Measurements from ENCODE around the gene HYOU1.
A peak's percentile ranks its signal among the peaks of the same experiment; 100 is the strongest.
"Not testable (repeated sequence)": the region's sequence is repeated elsewhere in the genome, so short reads cannot be mapped to it uniquely, and the experiment has no call there.

HYOU1 gene

DNA sequence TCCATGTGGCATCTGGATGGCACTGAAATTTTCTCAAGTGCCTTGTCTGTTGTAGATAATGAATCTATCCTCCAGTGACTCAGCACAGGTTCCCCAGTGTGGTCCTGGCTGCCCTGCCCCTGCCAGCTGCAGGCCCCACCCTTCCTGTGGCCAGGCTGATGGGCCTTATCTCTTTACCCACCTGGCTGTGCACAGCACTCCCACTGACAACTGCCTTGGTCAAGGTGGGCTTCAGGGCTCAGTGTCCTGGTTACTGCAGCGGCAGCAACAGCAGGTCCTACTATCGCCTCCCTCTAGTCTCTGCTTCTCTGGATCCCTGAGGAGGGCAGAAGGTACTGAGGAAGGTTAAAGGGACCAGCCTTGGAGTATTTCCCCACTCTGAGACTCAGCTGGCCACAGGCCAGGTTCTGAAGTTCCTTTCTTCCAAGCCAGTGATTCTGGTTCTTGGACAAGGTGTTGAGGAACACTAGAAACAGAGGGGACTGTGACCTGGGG is 30.8 kb upstream of the HYOU1 start:
- in situ Hi-C loops (cut with MboI; ENCODE audit: low pct_unique_long_range_greater_than_20kb, low sequenced_read_pairs) = no loop called here
- peak; percentile 71 for DNase-seq

DNA sequence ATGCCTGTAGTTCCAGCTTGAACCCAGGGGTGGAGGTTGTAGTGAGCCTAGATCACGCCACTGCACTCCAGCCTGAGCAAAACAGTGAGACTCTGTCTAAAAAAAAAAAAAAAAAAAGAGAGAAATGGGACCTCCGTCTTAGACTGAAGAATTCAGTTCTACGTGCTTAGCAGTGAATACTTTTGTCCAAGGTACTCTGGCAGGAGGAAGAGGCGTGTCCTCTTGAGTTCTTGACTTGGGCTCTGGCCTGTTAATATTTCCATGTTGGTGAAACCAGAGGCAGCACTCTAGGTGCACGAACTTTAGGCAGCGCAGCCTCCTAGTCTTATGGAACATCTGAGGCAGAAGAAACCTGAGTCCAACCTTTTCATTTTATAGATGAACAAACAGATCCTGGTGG is 30.1 kb upstream of the HYOU1 start:
- in situ Hi-C loops (cut with MboI; ENCODE audit: low pct_unique_long_range_greater_than_20kb, low sequenced_read_pairs) = no loop called here
- no peak for DNase-seq

DNA sequence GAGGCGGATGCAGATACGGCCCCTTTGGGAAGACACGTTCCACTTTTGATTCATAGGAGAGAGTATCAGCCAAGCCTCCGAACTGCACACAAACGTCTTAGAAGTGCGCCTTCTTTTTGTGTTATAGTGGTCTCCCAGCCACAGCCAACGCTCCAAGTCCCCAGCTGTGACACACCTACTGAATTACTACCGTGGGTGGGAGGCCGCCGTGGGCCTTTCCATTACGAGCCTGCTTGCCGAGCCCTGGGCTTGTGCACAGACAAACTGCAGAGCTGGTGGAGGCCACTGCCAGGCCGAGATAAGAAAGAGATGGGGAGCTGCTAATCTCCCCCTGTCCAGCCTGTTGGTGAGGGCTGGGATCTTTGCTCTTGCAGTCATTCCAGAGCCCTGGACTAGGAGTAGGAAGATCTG is 28.4 kb upstream of the HYOU1 start:
- DNase-seq = no peak
- in situ Hi-C loops (cut with MboI; ENCODE audit: low pct_unique_long_range_greater_than_20kb, low sequenced_read_pairs) = no loop called here

DNA sequence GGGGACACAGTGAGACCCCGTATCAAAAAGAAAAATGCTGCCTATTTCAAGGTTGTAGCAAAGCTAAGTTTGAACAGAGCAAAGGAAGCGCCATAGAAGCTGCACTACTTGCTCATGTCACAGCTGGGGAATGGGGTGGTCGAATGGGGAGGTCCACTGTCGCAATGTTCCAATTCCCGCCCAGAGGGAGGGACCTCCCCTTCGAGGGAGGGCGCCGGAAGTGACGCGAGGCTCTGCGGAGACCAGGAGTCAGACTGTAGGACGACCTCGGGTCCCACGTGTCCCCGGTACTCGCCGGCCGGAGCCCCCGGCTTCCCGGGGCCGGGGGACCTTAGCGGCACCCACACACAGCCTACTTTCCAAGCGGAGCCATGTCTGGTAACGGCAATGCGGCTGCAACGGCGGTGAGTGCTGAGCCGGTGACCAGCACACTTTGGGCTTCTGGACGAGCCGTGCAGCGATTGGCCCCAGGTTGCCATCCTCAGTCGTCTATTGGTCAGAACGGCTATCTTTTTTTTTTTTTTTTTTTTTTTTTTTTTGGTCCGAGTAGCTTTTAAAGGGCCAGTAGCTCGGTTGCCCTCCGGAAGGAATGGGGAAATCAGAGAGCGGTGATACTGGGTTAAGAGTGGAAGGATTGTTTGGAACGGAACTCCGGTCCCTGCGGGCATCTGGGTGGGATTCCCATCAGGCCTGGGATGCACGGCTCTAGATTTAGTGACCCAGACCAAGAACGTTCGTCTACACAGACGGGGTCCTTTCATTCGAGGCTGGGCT is 27.8 kb upstream of the HYOU1 start, which contains the start of gene HMBS:
TSS of gene HMBS (plus strand) at position 219 of the 774 bp plus-strand sequence. CDS start at position 372, 153 bp downstream.
- DNase-seq = peak; percentile 99
- in situ Hi-C loops (cut with MboI; ENCODE audit: low pct_unique_long_range_greater_than_20kb, low sequenced_read_pairs) = no loop called here

DNA sequence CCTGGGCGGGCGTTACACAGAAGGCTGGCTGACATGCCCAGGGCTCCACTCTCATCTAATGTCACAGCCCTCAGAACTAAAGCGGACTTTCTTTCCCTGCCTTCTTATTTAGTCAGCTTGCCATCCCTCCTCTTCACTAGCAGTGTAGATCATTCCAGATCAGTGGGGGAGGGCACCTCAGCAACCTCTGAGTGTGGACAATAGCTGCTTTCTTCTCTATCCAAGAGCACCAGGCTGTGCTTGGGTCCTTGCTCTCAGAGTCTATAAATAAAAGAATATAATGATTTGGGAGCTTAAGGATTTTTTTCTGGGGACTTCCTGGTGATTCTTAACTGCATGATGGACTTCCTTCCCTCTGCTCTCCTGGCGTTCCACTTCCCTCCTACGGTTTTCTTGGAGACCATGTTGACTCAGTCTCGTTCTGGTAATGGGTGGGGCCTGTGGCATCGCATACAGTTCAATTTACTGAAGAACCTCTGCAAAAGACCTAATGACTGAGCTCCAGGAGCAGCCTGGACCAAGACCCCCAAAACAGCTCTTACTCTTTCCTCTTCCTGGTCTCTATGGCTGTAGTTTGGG is 24.8 kb upstream of the HYOU1 start:
- no peak for DNase-seq
- in situ Hi-C loops (cut with MboI; ENCODE audit: low pct_unique_long_range_greater_than_20kb, low sequenced_read_pairs) = no loop called here

DNA sequence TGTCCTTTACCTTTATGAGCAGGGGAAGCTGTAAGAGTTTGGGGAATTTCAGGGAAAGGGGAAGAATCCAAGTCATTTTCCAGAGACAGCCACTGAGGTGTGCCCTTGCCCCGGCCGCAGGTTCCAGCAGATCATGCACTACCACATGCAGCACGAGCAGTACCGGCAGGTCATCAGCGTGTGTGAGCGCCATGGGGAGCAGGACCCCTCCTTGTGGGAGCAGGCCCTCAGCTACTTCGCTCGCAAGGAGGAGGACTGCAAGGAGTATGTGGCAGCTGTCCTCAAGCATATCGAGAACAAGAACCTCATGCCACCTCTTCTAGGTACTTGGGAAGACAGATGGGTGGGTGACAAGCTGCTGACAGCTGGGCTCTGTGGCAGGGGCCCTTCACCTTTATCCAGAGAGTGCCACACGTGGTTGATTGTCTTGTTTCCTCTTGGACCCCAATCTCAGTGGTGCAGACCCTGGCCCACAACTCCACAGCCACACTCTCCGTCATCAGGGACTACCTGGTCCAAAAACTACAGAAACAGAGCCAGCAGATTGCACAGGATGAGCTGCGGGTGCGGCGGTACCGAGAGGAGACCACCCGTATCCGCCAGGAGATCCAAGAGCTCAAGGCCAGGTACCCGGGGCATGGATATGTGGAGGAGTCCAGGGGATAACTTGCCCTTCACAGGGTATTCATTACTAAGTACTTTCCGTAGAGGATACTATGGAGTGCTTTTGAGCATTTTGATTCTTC is 21.8 kb upstream of the HYOU1 start:
- in situ Hi-C loops (cut with MboI; ENCODE audit: low pct_unique_long_range_greater_than_20kb, low sequenced_read_pairs) = no loop called here
- DNase-seq = no peak

DNA sequence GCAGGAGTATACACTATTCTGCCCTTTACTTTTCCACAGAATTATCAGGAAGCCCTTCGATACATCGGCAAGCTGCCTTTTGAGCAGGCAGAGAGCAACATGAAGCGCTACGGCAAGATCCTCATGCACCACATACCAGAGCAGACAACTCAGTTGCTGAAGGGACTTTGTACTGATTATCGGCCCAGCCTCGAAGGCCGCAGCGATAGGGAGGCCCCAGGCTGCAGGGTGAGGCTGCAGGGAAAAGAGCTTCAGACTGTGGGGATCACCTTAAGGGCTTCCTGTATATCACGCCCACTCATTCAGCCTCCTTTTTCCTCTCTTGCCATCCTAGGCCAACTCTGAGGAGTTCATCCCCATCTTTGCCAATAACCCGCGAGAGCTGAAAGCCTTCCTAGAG is 20.8 kb upstream of the HYOU1 start:
- in situ Hi-C loops (cut with MboI; ENCODE audit: low pct_unique_long_range_greater_than_20kb, low sequenced_read_pairs) = no loop called here
- no peak for DNase-seq

DNA sequence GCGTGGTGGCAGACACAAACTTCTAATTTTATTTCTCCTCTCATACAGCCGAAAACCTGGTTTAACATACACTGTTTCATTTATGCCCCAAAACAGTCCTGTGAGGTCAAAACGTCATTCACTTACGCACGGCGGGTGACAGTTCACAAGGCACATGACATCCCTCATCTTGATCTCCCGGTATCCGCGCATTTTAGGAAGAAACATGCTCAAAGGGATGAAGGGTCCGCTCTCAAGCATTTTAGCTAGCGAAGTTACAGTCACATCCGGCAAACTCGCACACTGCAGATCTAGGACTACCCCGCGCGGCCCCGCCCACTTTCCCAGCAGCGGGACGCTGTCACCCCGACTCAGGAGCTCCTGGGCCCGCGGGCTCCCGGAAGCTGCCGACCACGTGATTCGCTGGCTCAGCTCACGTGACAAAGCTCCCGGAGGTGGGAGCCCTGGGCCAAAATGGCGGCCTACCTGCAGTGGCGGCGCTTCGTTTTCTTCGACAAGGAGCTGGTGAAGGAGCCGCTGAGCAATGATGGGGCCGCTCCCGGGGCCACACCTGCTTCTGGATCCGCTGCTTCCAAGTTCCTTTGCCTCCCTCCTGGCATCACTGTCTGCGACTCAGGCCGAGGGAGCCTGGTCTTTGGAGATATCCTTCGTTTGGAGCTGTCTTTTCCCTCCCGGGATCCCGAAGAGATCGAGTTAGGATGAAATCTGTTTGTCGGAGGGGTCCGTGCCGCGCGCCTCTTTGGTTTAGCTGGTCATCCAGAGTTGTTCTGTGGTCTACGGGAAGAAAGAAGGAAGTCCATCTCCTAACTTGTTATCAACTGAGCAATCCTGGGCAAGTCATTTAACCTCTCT is 10.6 kb upstream of the HYOU1 start, which contains the start of gene VPS11:
TSS of gene VPS11 (plus strand) at position 448 of the 852 bp plus-strand sequence. CDS start at position 454, 6 bp downstream.
- peak; percentile 94 for DNase-seq
- in situ Hi-C loops (cut with MboI; ENCODE audit: low pct_unique_long_range_greater_than_20kb, low sequenced_read_pairs) = no loop called here

DNA sequence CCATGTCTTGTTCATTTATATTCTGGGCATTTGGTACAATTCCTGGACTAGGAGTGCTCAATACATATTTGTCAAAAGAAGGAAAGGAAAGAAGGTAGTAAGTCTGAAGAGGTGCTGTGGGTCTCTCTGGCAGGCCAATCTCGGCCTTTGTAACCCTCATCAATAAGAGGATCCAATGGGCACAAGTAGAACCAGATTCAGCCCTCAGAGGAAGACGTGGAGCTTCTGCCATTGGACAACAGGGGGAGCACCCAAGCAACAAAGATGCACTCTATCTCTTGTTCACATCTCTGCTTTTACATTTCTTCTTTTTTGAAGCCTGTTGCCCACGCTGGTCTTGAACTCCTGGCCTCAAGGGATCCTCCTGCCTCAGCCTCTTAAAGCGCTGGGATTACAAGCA is 8.4 kb upstream of the HYOU1 start:
- in situ Hi-C loops (cut with MboI; ENCODE audit: low pct_unique_long_range_greater_than_20kb, low sequenced_read_pairs) = no loop called here
- peak; percentile 67 for DNase-seq

DNA sequence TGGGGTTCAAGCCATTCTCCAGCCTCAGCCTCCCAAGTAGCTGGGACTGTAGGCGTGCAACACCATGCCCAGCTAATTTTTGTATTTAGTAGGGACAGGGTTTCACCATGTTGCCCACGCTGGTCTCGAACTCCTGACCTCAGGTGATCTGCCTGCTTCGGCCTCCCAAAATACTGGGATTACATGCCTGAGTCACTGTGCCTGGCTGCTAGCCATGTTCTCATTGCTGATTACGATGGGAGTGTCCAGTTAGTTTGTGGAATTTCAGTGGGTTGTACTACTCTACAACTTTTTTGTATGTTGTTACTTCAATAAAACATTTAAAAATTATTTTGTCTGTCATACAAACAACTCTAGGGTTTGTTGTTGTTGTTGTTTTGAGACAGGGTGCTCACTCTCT is 5.8 kb upstream of the HYOU1 start:
- in situ Hi-C loops (cut with MboI; ENCODE audit: low pct_unique_long_range_greater_than_20kb, low sequenced_read_pairs) = no loop called here
- no peak for DNase-seq

DNA sequence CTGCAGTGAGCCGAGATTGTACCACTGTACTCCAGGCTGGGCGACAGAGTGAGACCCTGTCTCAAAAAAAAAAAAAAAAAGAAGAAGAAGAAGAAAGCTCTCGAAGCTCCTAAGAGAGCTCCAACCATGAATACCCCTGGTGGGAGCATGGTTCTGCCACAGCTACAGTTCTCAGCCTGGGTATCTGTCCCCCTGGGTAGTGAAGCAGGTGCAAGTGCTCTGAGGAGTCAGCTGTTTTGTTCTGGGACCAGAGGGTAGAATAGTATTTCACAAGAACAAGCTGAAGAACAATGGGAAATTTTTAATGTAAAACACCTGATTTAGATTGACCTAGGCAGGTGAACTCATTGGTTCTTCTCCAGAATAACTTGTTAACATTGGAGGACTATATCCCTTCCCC is 4.3 kb upstream of the HYOU1 start:
- no peak for DNase-seq
- in situ Hi-C loops (cut with MboI; ENCODE audit: low pct_unique_long_range_greater_than_20kb, low sequenced_read_pairs) = no loop called here

DNA sequence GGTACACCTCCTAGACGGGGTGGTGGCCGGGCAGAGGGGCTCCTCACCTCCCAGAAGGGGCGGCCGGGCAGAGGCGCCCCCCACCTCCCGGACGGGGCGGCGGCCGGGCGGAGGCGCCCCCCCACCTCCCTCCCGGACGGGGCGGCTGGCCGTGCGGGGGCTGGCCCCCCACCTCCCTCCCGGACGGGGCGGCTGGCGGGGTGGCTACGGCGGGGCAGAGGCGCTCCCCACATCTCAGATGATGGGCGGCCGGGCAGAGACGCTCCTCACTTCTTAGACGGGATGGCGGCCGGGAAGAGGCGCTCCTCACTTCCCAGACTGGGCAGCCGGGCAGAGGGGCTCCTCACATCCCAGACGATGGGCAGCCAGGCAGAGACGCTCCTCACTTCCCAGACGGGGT is 2.1 kb upstream of the HYOU1 start:
- DNase-seq; in situ Hi-C loops (cut with MboI; ENCODE audit: low pct_unique_long_range_greater_than_20kb, low sequenced_read_pairs): not testable (repeated sequence)

DNA sequence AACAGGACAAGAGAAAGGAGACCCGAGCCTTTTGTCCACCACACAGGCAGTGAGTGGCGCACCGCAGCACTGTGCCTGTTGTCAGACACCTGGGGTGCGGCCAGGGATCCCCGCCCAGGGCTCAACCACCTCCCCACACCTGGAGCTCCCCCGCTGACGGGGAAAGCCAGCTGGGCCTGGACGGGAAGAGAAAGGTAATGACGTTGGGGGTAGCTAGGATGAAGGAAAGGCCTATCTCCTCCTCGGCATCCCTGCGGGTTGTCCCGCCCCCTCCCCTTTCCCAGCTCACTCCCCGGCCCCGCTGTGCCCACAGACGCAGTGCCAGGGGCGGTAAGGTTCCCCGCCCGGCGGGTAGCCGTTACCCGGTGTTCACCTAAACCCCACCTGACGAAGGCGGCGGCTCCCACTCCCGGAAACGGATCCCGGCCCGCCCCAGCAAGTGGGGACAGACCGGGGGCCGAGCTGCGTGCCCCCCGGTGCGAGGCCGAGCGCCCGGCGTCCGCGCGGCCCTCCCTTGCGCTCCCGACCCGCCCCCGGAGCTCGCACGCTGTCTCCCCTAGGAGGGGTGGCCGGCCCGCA is 495 bp downstream of the HYOU1 start:
- DNase-seq = no peak
- in situ Hi-C loops (cut with MboI; ENCODE audit: low pct_unique_long_range_greater_than_20kb, low sequenced_read_pairs) = no loop called here

DNA sequence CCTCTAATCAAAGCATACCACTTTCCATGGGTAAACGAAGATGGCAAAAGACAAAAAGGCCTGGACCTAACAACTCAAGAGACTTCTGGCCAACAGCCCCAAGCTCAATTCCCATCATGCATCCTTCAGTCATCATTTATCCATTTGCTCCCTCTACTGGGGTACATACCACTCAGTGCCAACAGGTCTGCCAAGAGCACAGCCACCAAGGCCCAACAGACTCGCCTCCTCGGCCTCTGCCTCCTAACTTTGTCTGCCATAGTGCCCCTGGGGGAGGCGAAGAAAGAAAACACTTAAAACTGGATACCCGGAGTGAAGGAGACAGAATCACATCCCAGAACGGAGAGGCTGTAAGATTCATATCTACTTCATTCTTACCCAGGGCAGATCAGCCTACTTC is 1.1 kb downstream of the HYOU1 start:
- peak; percentile 55 for DNase-seq
- in situ Hi-C loops (cut with MboI; ENCODE audit: low pct_unique_long_range_greater_than_20kb, low sequenced_read_pairs) = no loop called here

DNA sequence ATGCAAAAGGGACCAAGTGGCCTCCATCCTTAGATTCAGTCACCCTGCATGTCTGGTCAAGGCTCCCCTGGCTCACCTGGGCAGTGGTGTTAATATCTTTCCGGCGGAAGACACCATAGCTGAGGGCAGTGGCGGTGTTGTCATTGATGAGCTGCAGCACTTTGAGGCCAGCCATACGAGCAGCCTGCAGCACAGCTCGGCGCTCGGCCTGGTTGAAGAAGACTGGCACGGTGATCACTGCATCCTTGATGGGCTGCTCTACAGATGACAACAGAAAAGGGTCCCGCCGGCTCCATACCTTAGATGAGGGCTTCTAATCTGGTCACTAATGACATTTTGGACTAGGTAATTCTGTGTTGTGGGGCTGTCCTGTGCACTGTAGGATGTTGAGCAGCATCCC is 2.6 kb downstream of the HYOU1 start:
- no peak for DNase-seq
- in situ Hi-C loops (cut with MboI; ENCODE audit: low pct_unique_long_range_greater_than_20kb, low sequenced_read_pairs) = no loop called here

DNA sequence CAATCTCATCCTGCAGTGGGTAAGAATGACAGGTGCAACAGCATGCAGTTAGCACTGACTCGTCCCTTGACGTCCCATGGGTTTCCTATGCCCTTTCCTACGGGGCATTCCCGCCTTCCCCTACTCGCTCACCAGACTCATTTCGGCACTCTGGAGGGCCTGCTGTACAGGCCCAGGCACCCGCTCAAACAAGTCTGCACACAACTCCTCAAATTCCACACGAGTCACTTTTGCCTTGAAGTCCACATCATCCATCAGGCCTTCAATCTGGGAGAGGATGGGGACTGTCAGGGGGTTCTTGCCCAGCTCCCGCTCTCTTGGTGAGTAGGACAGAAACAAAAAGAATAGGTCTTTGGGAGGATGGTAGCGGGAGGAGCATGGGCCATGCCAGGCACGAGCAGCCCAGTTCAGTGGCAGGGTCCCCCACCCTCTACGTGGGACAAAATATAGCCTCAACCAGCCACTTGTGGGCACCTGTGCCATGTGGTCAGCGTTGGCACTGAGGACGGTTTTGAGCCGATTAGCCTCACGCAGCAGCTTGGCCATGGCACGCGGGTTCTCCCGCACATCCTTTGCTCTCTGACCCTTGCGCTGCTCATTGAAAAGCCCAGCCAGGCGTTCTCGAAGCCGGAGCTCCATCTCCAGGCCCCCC is 4.7 kb downstream of the HYOU1 start:
- no peak for DNase-seq
- in situ Hi-C loops (cut with MboI; ENCODE audit: low pct_unique_long_range_greater_than_20kb, low sequenced_read_pairs) = no loop called here

DNA sequence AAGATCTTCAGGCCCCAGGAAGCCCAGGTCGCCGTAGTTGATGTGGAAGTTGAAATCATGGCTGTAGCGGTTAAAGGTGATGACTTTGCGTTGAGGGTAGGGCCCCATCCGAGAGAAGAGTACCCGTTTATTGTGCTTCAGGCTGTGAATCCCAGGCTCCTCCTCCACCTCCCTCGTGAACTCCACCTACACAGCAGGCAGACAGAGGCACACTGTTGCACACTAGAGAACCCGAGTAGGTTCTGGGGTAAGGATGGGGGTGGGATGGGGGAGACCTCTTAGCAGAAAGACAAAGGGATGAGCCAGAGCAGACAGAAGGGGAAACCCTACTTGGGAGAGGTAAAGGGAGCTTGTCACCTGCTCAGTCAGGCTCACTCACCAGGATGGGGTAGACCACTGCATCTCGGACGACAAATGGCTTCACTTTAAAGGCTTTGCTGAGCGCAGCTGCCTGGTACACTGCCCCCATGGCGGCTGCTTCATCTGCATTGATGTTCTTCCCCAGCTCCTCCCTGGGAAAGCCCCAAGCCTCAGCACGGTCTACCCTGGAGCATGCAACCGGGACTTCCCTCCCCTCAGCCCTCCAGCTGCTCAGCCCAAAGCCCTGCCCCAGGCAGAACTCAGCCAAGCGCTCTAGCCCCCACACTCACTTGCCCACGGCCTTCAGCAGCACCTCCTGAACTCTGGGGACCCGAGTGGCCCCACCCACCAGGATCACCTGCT is 5.4 kb downstream of the HYOU1 start:
- in situ Hi-C loops (cut with MboI; ENCODE audit: low pct_unique_long_range_greater_than_20kb, low sequenced_read_pairs) = no loop called here
- DNase-seq = no peak

DNA sequence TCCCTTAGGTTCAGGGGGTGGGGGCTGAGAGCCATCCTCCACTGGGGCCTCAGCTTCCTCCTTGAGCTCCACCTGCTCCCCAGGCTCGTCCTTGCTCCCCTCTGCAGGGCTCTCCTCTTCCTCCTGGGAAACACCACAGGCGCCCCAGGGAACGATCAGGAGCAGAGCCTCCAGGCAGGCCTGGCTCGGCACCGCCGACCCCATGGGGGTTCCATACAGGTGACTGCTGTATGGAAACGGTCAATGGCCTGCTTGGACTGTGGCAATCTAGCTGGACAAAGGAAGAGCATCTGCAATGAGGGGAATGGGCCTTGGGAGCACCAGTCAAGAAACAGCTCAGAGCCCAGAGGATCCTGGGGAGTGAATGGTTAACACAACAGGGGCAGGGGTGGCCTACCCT is 7.9 kb downstream of the HYOU1 start:
- DNase-seq = no peak
- in situ Hi-C loops (cut with MboI; ENCODE audit: low pct_unique_long_range_greater_than_20kb, low sequenced_read_pairs) = no loop called here
